MM.1S (cell line): Measurements from ENCODE around the gene LOXL4.
A peak's percentile ranks its signal among the peaks of the same experiment; 100 is the strongest.

Experiments used
- DNase-seq: peaks from one replicate; pipeline ENCODE4 v3.0.0-alpha.2; 2015
- H2AFZ ChIP-seq: fragments of 300-600 bp; sonication (generic); 2 replicates; pipeline ENCODE4 v1.6.0; 2016; ENCODE audit warnings: antibody characterized with exemption, low read length
- H3F3A ChIP-seq: fragments of 300-600 bp; sonication (generic); 2 replicates; pipeline ENCODE4 v1.6.1; 2016; ENCODE audit warnings: mild to moderate bottlenecking, antibody characterized with exemption, low read length, moderate library complexity, mixed read lengths; ENCODE audit not compliant: insufficient read depth
- H3K27ac ChIP-seq: fragments of 300-600 bp; sonication (generic); 2 replicates; pipeline ENCODE4 v1.5.1; 2016; ENCODE audit warnings: mild to moderate bottlenecking, low read length
- H3K27me3 ChIP-seq: fragments of 300-600 bp; sonication (generic); replicated peaks from 2 replicates; pipeline ENCODE4 v1.6.0; 2016; ENCODE audit warnings: low read length; ENCODE audit not compliant: insufficient read depth
- H3K36me3 ChIP-seq: fragments of 300-600 bp; sonication (generic); replicated peaks from 2 replicates; pipeline ENCODE4 v1.6.1; 2016; ENCODE audit warnings: mild to moderate bottlenecking, low read length, mixed read lengths; ENCODE audit not compliant: insufficient read depth
- H3K4me1 ChIP-seq: fragments of 300-600 bp; sonication (generic); 2 replicates; pipeline ENCODE4 v1.6.1; 2016; ENCODE audit warnings: low read length, mixed read lengths
- H3K4me2 ChIP-seq: fragments of 300-600 bp; sonication (generic); 2 replicates; pipeline ENCODE4 v1.6.0; 2016; ENCODE audit warnings: low read depth, low read length
- H3K4me3 ChIP-seq: fragments of 300-600 bp; sonication (generic); 2 replicates; pipeline ENCODE4 v1.5.1; 2016; ENCODE audit warnings: low read length, mixed read lengths
- H3K79me2 ChIP-seq: fragments of 300-600 bp; sonication (generic); 2 replicates; pipeline ENCODE4 v1.6.1; 2016; ENCODE audit warnings: mixed run types, low read length, mixed read lengths
- H3K9ac ChIP-seq: fragments of 300-600 bp; sonication (generic); 2 replicates; pipeline ENCODE4 v1.6.1; 2016; ENCODE audit warnings: low read length, mixed read lengths
- H3K9me2 ChIP-seq: fragments of 300-600 bp; sonication (generic); replicated peaks from 2 replicates; pipeline ENCODE4 v1.6.1; 2016; ENCODE audit warnings: mild to moderate bottlenecking, low read length, mixed read lengths; ENCODE audit not compliant: insufficient read depth
- H3K9me3 ChIP-seq: fragments of 300-600 bp; sonication (generic); replicated peaks from 2 replicates; pipeline ENCODE4 v1.6.1; 2016; ENCODE audit warnings: mild to moderate bottlenecking, low read length, mixed read lengths; ENCODE audit not compliant: insufficient read depth
- H4K20me1 ChIP-seq: fragments of 300-600 bp; sonication (generic); 2 replicates; pipeline ENCODE4 v1.6.1; 2016; ENCODE audit warnings: mild to moderate bottlenecking, low read length, moderate library complexity, mixed read lengths; ENCODE audit not compliant: insufficient read depth
- EZH2 ChIP-seq: fragments of 300-600 bp; sonication (generic); optimal IDR thresholded peaks from 2 replicates; pipeline ENCODE3; 2017; ENCODE audit warnings: low read depth, mild to moderate bottlenecking, antibody characterized with exemption, low read length, mixed read lengths
- EZH2phosphoT487 ChIP-seq: fragments of 300-600 bp; sonication (generic); IDR thresholded peaks from 2 replicates; pipeline ENCODE4 v1.6.1; 2018; ENCODE audit warnings: antibody characterized with exemption, low read length
- TF ChIP-seq, protein P1 (sequence below): fragments of 300-600 bp; sonication (generic); IDR thresholded peaks from 2 replicates; pipeline ENCODE4 v1.5.1; 2016; ENCODE audit warnings: antibody characterized with exemption, low read length, mixed read lengths

Gene LOXL4

DNA sequence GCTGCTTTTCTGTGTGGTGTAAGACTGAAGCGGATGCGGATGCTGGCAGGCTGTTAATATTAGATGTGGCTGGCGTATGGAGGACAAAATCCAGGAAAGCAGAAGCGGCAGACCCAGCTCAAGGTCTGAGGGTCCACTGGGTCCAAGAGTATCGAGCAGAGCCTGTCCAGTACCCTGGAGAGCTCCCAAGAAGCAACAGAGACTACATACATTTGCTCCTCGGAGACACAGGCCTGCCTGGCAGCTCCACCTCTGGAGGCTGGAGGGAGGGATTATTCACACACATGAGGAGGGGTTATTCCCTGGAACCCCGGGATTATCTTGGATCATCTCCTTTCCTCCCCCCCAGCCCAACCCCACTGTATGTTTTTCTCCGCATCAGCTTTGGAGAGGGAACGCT lies 31.3 kb upstream of the LOXL4 start:
- no peak for DNase-seq
- Histone ChIP-seq H3K9ac (no peak overlapping the region), H3K9me3 (no peaks in the 10 kb centered on the region), H3K4me1 (peaks cover 15% of the 10 kb centered on the region), H3K4me3 (no peak overlapping the region), H3K9me2 (no peaks in the 10 kb centered on the region), H3K79me2 (no peaks in the 10 kb centered on the region), H4K20me1 (no peaks in the 10 kb centered on the region), H2AFZ (no peak overlapping the region), H3F3A (no peaks in the 10 kb centered on the region), H3K27me3 (no peaks in the 10 kb centered on the region), H3K27ac (no peak overlapping the region), H3K36me3 (no peaks in the 10 kb centered on the region), H3K4me2 (no peak overlapping the region)
- TF ChIP-seq, protein P1, sequence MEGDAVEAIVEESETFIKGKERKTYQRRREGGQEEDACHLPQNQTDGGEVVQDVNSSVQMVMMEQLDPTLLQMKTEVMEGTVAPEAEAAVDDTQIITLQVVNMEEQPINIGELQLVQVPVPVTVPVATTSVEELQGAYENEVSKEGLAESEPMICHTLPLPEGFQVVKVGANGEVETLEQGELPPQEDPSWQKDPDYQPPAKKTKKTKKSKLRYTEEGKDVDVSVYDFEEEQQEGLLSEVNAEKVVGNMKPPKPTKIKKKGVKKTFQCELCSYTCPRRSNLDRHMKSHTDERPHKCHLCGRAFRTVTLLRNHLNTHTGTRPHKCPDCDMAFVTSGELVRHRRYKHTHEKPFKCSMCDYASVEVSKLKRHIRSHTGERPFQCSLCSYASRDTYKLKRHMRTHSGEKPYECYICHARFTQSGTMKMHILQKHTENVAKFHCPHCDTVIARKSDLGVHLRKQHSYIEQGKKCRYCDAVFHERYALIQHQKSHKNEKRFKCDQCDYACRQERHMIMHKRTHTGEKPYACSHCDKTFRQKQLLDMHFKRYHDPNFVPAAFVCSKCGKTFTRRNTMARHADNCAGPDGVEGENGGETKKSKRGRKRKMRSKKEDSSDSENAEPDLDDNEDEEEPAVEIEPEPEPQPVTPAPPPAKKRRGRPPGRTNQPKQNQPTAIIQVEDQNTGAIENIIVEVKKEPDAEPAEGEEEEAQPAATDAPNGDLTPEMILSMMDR = no peak
- TF ChIP-seq EZH2 (no peak), EZH2phosphoT487 (no peak)

DNA sequence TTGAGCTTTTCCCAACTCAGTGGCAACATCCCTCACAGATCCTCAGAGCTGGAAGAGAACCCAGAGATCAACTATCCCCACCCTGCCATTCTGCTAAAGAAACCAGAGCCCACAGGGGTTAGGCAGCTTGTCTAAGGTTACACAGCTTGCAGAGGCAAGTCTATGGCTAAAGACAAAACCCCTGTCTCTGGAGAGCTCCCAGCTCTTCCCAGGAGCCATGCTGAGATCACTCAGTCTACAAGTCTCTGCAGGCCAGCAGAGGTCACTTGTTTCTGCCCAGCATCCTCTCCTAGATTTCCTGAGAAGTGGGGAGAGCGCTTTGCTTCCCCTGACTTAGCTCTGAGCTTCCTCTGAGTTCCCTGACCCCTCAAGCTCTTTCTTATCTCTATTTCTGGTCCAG lies 28.5 kb upstream of the LOXL4 start:
- no peak overlapping the region for H3K4me2 ChIP-seq
- DNase-seq = no peak

DNA sequence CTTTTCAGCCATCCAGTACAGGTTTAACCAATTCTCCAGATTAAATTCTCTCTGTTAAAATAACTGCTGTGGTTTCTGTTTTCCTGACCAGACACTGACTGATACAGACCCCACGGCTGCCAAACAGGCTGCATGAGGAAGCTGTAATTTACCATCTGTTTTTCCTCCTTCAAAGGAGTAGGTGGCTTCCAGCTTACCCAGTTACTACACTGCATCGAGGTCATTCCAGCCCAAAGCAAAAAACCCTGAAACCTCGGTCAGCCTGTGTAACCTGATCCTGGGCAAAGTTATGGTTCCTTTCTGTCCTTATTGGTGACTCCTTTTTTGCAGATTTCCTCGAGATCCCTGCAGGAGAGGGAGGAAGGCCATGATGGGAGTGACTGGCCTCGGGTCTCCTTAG lies 27.9 kb upstream of the LOXL4 start:
- Histone ChIP-seq H2AFZ (peak overlapping the region; percentile 89), H3K4me1 (peaks cover 15% of the 10 kb centered on the region), H3K36me3 (no peaks in the 10 kb centered on the region), H3K27me3 (no peaks in the 10 kb centered on the region), H3K79me2 (no peaks in the 10 kb centered on the region), H3K4me2 (peak overlapping the region; percentile 43; the same call in 1 of the 2 replicates), H4K20me1 (no peaks in the 10 kb centered on the region), H3K27ac (peak overlapping the region; percentile 24; the same call in 1 of the 2 replicates), H3K9ac (no peak overlapping the region; the same call in 1 of the 2 replicates), H3K4me3 (no peak overlapping the region), H3K9me3 (no peaks in the 10 kb centered on the region), H3F3A (no peaks in the 10 kb centered on the region), H3K9me2 (no peaks in the 10 kb centered on the region)
- no peak for TF ChIP-seq EZH2
- no peak for TF ChIP-seq EZH2phosphoT487
- TF ChIP-seq, protein P1 = no peak
- DNase-seq = no peak

More for the DNA sequence above, 28.5 kb upstream of the LOXL4 start:
- Histone ChIP-seq H3K4me3 (no peak overlapping the region), H3K9me3 (no peaks in the 10 kb centered on the region), H3K4me1 (peaks cover 15% of the 10 kb centered on the region), H3K9ac (no peak overlapping the region), H3F3A (no peaks in the 10 kb centered on the region), H4K20me1 (no peaks in the 10 kb centered on the region), H3K79me2 (no peaks in the 10 kb centered on the region), H2AFZ (no peak overlapping the region), H3K27me3 (no peaks in the 10 kb centered on the region), H3K27ac (no peak overlapping the region), H3K9me2 (no peaks in the 10 kb centered on the region), H3K36me3 (no peaks in the 10 kb centered on the region)
- TF ChIP-seq, protein P1 = no peak
- no peak for TF ChIP-seq EZH2
